ENCODE results near the gene PHF21A. TPM values are rescaled to one million over a fixed set of nuclear protein-coding genes. Genes with fewer than 3 reads are reported as not detected.

Gene PHF21A
- total RNA-seq, 2 experiments from 2014 or later = 59.5 to 66.2 TPM

GRCh38 chr11:46050003-46050461 is 71.2 kb downstream of the PHF21A start:
- ChIA-PET POLR2A (no interaction called here), CTCF (no interaction called here)
- TF ChIP-seq CTCF (IDR thresholded peaks at IDR 0.05) = no peak
- H3K4me3 ChIP-seq (ENCODE audit: low read length) = no peak overlapping the region
- H3K4me1 ChIP-seq (ENCODE audit: insufficient read depth, low read length) = no peaks in the 10 kb centered on the region
- no peak overlapping the region for H3K27ac ChIP-seq (ENCODE audit: low read depth in 1 of 2, low read length in 2 of 2)
- peaks cover 64% of the 10 kb centered on the region for H3K36me3 Mint-ChIP-seq (ENCODE audit: low read depth)
- H3K36me3 ChIP-seq (ENCODE audit: insufficient read depth, low read length) = peaks cover 19% of the 10 kb centered on the region
- intact Hi-C loops (cut with DNase I, micrococcal nuclease) = loop anchor here in 1 of 2 experiments (10.0 kb wide), 1 partner anchor 1825 kb away; no protein-coding TSS in a partner anchor
- ATAC-seq (ENCODE audit: poor library complexity) = no peak
- H3K9me3 Mint-ChIP-seq = peaks cover 3% of the 10 kb centered on the region
- H3K4me3 Mint-ChIP-seq = no peak overlapping the region
- no peak overlapping the region for H3K27ac Mint-ChIP-seq
- H3K27me3 Mint-ChIP-seq = no peaks in the 10 kb centered on the region
- no peaks in the 10 kb centered on the region for H3K27me3 ChIP-seq (ENCODE audit: control insufficient read depth in 1 of 2, insufficient read depth in 2 of 2, low read length in 2 of 2)
- H3K9me3 ChIP-seq (ENCODE audit: control insufficient read depth in 1 of 2, insufficient read depth in 1 of 2, low read length in 2 of 2) = no peaks in the 10 kb centered on the region
- no peak for DNase-seq
- peaks cover 18% of the 10 kb centered on the region for H3K4me1 Mint-ChIP-seq (ENCODE audit: low read depth)

GRCh38 chr11:46049325-46049897 is 71.8 kb downstream of the PHF21A start:
- TF ChIP-seq CTCF (IDR thresholded peaks at IDR 0.05) = no peak
- peaks cover 13% of the 10 kb centered on the region for H3K4me1 Mint-ChIP-seq (ENCODE audit: low read depth)
- H3K4me1 ChIP-seq (ENCODE audit: insufficient read depth, low read length) = no peaks in the 10 kb centered on the region
- CTCF ChIA-PET = no interaction called here
- POLR2A ChIA-PET = no interaction called here
- no peaks in the 10 kb centered on the region for H3K9me3 ChIP-seq (ENCODE audit: control insufficient read depth in 1 of 2, insufficient read depth in 1 of 2, low read length in 2 of 2)
- H3K27ac Mint-ChIP-seq = no peak overlapping the region
- H3K36me3 Mint-ChIP-seq (ENCODE audit: low read depth) = peaks cover 61% of the 10 kb centered on the region
- H3K27ac ChIP-seq (ENCODE audit: low read depth in 1 of 2, low read length in 2 of 2) = no peak overlapping the region
- H3K4me3 Mint-ChIP-seq = no peak overlapping the region
- no peaks in the 10 kb centered on the region for H3K27me3 ChIP-seq (ENCODE audit: control insufficient read depth in 1 of 2, insufficient read depth in 2 of 2, low read length in 2 of 2)
- peaks cover 19% of the 10 kb centered on the region for H3K36me3 ChIP-seq (ENCODE audit: insufficient read depth, low read length)
- no peaks in the 10 kb centered on the region for H3K27me3 Mint-ChIP-seq
- peaks cover 3% of the 10 kb centered on the region for H3K9me3 Mint-ChIP-seq
- ATAC-seq (ENCODE audit: poor library complexity) = no peak
- intact Hi-C loops (cut with DNase I, micrococcal nuclease) = no loop called here
- DNase-seq = no peak
- H3K4me3 ChIP-seq (ENCODE audit: low read length) = no peak overlapping the region

GRCh38 chr11:46048198-46048597 is 73.1 kb downstream of the PHF21A start:
- Mint-ChIP-seq H3K27ac (no peak overlapping the region), H3K36me3 (ENCODE audit: low read depth) (peaks cover 51% of the 10 kb centered on the region), H3K27me3 (no peaks in the 10 kb centered on the region), H3K4me1 (ENCODE audit: low read depth) (peaks cover 14% of the 10 kb centered on the region), H3K9me3 (peaks cover 3% of the 10 kb centered on the region), H3K4me3 (no peak overlapping the region)
- ATAC-seq (ENCODE audit: poor library complexity) (no peak), DNase-seq (no peak)
- intact Hi-C loops (cut with DNase I, micrococcal nuclease) = no loop called here
- Histone ChIP-seq H3K27ac (ENCODE audit: low read depth in 1 of 2, low read length in 2 of 2) (no peak overlapping the region), H3K27me3 (ENCODE audit: control insufficient read depth in 1 of 2, insufficient read depth in 2 of 2, low read length in 2 of 2) (no peaks in the 10 kb centered on the region), H3K4me1 (ENCODE audit: insufficient read depth, low read length) (no peaks in the 10 kb centered on the region), H3K9me3 (ENCODE audit: control insufficient read depth in 1 of 2, insufficient read depth in 1 of 2, low read length in 2 of 2) (no peaks in the 10 kb centered on the region), H3K4me3 (ENCODE audit: low read length) (no peak overlapping the region), H3K36me3 (ENCODE audit: insufficient read depth, low read length) (peaks cover 19% of the 10 kb centered on the region)
- TF ChIP-seq CTCF (IDR thresholded peaks at IDR 0.05) = no peak
- POLR2A ChIA-PET = no interaction called here
- CTCF ChIA-PET = no interaction called here

Measured in CD4-positive, alpha-beta T cell (primary cell).